Activated T-helper 17 cell treated with anti-CD3 and anti-CD28 coated beads, Interleukin-2, amount 50 U/mL, for 72 hours (primary cell): Measurements from ENCODE around the gene COX5B. TPM values are rescaled to one million over a fixed set of nuclear protein-coding genes. Genes with fewer than 3 reads are reported as not detected.
"Not testable (repeated sequence)": the region's sequence is repeated elsewhere in the genome, so short reads cannot be mapped to it uniquely, and the experiment has no call there.

Source experiments
- ATAC-seq: fragments of 150-1000 bp; cut with Tn5 transposase; replicated peaks from 2 replicates; pipeline ENCODE4 v1.10.0; 2021; ENCODE audit warnings: mild to moderate bottlenecking, moderate library complexity
- H3K27ac Mint-ChIP-seq: one replicate; pipeline ENCODE4 v1.8.0; 2022; ENCODE audit warnings: mixed read lengths
- H3K27me3 Mint-ChIP-seq: one replicate; pipeline ENCODE4 v1.8.0; 2022; ENCODE audit warnings: mixed read lengths
- H3K36me3 Mint-ChIP-seq: one replicate; pipeline ENCODE4 v1.8.0; 2022; ENCODE audit warnings: low read depth, mild to moderate bottlenecking, mixed read lengths
- H3K4me1 Mint-ChIP-seq: one replicate; pipeline ENCODE4 v1.8.0; 2022; ENCODE audit warnings: mixed read lengths
- H3K4me3 Mint-ChIP-seq: one replicate; pipeline ENCODE4 v1.8.0; 2022; ENCODE audit warnings: mild to moderate bottlenecking, mixed read lengths
- H3K9me3 Mint-ChIP-seq: one replicate; pipeline ENCODE4 v1.8.0; 2022; ENCODE audit warnings: mixed read lengths
- total RNA-seq, 2 donors: library from RNA; stranded (reverse); gene quantifications; one replicate each; pipeline ENCODE4 v1.2.3, GENCODE V29; 2022

Gene COX5B, protein sequence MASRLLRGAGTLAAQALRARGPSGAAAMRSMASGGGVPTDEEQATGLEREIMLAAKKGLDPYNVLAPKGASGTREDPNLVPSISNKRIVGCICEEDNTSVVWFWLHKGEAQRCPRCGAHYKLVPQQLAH
- 100 to 1,000 TPM; 218 to 235 TPM for total RNA-seq

DNA sequence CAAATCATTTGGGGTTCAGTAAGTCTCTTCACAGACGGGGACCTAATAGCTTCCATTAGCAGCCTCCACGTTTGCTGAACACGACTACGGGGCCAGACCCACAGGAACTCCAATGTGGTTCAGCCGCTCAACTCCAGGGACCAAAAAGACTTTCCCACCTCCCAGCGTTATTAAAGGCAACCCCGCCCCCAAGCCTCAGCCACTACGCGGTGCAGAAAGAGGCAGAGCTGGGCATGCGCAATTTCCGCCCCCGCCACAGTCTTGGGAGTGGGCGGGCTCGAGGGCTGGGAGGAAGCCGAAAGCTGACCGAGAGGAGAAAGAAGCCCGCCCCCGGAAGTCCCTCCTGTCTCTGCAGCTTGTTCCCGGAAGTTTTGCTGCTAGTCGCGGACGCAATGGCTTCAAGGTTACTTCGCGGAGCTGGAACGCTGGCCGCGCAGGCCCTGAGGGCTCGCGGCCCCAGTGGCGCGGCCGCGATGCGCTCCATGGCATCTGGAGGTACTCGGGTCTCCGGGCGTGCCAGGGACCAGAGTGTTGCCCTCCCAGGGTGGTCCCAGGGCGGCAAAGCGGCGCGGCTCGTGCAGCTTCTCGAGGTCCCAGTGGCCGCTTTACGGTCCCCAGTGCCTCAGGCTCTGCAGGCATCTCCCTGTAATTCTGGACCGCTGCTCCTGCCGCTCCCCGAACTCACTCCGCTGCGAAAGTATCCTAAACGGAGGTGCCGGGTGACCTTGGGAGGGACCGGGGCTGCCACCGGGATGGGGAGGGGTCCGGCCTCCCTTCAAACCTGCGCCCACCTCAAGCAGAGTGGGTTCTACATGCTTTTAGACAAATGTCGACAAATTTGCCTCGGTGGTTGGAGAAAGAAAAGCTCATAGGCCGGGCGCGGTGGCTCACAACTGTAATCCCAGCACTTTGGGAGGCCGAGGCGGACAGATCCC is at the start of gene COX5B:
Gene COX5B (plus strand): TSS at position 368 of the 935 bp plus-strand sequence. CDS start 25 bp downstream, at position 393.
- Mint-ChIP-seq H3K27ac (peak within 1 kb of the TSS; percentile 94), H3K27me3 (no peaks in the 10 kb centered on the region), H3K9me3 (no peaks in the 10 kb centered on the region), H3K4me1 (peaks cover 20% of the 10 kb centered on the region), H3K36me3 (peaks cover 47% of the 10 kb centered on the region), H3K4me3 (peak within 1 kb of the TSS; percentile 92)
- ATAC-seq = peak; percentile 91

DNA sequence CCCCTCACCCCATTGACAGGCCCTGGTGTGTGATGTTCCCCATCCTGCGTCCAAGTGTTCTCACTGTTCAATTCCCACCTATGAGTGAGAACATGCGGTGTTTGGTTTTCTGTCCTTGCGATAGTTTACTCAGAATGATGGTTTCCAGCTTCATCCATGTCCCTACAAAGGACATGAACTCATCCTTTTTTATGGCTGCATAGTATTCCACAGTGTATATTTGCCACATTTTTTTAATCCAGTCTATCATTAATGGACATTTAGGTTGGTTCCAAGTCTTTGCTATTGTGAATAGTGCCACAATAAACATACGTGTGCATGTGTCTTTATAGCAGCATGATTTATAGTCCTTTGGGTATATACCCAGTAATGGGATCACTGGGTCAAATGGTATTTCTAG is 49.7 kb upstream of the COX5B start:
- H3K36me3 Mint-ChIP-seq, H3K4me1 Mint-ChIP-seq, H3K27me3 Mint-ChIP-seq, H3K27ac Mint-ChIP-seq, H3K9me3 Mint-ChIP-seq, ATAC-seq, H3K4me3 Mint-ChIP-seq: not testable (repeated sequence)

DNA sequence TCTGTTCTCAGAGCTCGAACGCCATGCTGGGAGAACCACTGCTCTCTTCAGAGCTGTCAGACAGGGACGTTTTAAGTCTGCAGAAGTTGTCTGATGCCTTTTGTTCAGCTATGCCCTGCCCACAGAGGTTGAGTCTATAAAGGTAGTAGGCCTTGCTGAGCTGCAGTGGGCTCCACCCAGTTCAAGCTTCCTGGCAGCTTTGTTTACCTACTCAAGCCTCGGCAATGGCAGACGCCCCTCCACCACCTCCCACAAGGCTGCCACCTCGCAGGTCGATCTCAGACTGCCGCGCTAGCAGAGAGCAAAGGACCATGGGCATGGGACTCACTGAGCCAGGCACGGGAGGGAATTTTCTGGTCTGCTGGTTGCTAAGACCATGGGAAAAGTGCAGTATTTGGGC is 44.3 kb upstream of the COX5B start:
- not testable (repeated sequence) for H3K4me3 Mint-ChIP-seq, ATAC-seq, H3K27ac Mint-ChIP-seq, H3K4me1 Mint-ChIP-seq, H3K9me3 Mint-ChIP-seq, H3K36me3 Mint-ChIP-seq, H3K27me3 Mint-ChIP-seq

DNA sequence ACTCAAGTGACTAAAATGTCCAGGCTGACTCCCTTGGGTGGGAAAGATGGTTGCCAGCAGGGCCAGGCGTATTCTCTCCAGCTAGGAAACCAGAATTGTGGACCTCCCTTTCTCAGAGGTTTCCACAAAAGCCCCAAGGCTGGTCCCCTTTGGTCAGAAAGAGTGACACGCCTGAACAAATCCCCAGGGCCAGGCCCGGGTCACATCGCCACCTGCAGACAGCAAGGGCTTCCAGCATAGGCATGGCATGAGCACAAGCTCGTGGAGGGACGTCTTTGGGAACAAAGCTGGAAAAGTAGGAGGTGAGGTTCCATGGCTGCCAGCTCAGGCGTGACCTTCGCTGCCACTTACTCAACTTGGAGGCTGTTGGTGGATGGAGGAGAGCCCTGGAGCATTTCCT is 40.8 kb upstream of the COX5B start:
- not testable (repeated sequence) for H3K27me3 Mint-ChIP-seq, H3K36me3 Mint-ChIP-seq, H3K27ac Mint-ChIP-seq, H3K4me3 Mint-ChIP-seq, ATAC-seq, H3K9me3 Mint-ChIP-seq, H3K4me1 Mint-ChIP-seq

DNA sequence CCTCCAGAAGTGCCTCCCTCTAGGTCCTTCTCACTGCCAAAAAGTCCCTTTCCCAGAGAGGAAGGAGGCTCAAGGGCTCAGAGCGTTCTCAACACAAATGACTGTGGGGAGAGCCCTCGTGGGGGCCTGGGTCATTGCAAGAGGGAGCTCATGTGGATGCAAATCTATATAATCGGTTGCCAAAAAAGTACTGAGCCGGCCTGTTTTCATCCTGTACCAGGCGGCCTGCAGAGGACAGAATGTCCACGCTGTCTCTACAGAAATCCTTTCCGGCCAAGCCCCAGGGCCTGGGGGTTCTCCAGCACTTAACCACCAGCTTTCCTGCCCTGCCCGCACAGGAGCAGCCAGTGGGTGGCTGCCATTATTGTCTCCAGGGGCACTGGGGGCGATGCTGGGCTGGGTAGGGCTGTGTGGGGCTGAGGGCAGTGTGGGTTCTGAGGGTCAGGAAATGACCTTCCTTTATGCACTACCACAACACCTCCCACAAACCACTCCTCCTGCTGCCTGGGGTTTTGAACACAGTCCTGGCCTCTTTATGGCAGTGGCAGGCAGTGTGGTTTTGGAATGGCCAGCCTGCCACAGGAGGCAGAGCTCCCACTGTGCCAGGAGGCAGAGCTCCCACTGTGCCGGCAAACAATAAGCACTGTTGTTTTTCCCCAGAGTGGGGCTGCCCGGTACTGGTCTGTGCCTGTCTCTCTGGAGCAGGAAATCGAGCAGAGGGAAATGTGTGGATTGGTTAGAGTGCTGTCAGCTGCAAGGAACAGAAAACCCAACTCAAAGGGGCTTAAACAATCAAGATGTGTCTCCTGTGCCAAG is 40.1 kb upstream of the COX5B start:
- H3K27me3 Mint-ChIP-seq, H3K9me3 Mint-ChIP-seq, H3K4me1 Mint-ChIP-seq, H3K4me3 Mint-ChIP-seq, H3K27ac Mint-ChIP-seq, H3K36me3 Mint-ChIP-seq: not testable (repeated sequence)
- ATAC-seq = peak; percentile 29

DNA sequence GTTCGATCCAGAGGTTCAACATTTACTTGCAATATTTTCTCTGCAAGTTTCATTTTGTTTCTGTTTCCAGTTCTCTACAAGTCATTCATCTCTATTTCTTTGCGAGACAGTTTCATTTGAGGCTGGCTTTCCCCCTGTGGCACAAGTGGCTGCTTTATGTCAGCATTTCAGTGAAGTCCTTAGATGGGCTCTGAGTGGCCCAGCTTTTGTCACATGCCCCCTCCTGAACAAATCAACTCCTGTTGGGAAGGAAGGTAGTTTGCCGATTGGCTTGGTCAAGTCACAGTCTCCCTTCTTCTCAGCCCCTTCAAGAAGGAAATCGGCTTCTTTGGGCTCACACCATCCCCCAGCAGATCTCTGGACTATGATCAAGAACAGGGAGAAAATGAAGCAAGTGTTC is 37.1 kb upstream of the COX5B start:
- H3K36me3 Mint-ChIP-seq, H3K27me3 Mint-ChIP-seq, H3K4me3 Mint-ChIP-seq, ATAC-seq, H3K9me3 Mint-ChIP-seq, H3K4me1 Mint-ChIP-seq, H3K27ac Mint-ChIP-seq: not testable (repeated sequence)

DNA sequence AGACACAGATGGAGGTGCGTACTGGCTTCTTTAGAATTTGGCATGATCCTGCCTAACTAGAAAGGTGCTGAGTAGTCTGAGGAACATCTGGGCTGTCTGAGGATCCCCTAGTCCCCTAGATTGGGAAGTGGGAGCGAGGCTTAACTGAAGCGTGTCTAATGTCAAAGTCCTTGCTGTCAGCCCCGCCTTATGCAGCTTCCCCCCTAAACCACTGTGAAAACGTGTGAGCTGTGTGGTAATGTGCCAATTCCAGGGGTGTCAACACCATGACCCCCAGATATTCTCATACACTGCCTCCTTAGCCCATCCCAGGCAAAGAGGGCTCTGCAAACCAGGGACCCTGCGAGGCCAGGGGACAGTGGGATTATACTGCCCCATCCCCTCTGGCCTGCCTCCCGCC is 34.0 kb upstream of the COX5B start:
- not testable (repeated sequence) for H3K4me1 Mint-ChIP-seq, H3K4me3 Mint-ChIP-seq, H3K27ac Mint-ChIP-seq, H3K27me3 Mint-ChIP-seq, H3K9me3 Mint-ChIP-seq, H3K36me3 Mint-ChIP-seq, ATAC-seq

DNA sequence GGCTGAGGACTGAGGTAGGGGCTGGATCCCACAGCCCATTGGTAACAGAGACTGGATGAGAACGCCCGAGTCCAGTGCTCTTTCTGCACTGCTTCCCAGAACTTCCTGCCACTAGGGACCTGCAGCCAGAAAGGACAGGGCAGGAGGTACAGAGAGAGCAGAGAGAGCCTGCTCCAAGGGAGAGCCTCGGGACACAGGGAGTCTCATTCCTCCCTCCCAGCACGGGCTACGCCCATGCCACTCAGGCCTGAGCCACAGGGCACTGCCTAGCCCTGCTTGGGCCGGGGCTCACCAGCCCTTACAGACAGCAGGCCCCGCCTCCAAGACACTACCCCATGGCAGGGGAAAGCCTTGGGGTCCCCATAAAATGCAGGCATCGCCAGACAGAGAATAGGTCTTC is 30.1 kb upstream of the COX5B start:
- H3K27ac Mint-ChIP-seq, ATAC-seq, H3K36me3 Mint-ChIP-seq, H3K9me3 Mint-ChIP-seq, H3K4me3 Mint-ChIP-seq, H3K27me3 Mint-ChIP-seq, H3K4me1 Mint-ChIP-seq: not testable (repeated sequence)

DNA sequence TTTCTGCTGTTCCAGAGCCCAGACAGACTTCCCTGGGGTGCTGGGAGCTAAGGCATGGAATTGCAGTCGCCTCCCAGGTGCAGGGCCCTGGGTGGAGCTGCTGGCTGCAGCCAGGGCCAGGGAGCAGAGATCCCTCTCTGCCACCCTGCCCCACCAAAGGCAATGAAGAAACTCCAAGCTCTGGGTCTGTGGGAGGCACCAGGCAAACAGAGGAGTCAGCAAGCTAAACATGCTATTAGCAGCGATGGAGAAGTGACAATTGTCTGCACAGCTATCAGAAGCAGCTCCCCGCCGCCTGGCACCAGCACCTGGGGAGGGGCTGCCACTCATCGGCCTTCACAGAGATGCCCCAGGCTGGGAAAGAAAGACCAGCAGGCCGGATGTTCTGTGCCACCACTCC is 28.0 kb upstream of the COX5B start:
- Mint-ChIP-seq H3K27me3 (no peaks in the 10 kb centered on the region), H3K36me3 (no peaks in the 10 kb centered on the region), H3K4me1 (no peaks in the 10 kb centered on the region), H3K4me3 (no peak overlapping the region), H3K9me3 (no peaks in the 10 kb centered on the region), H3K27ac (no peak overlapping the region)
- no peak for ATAC-seq

DNA sequence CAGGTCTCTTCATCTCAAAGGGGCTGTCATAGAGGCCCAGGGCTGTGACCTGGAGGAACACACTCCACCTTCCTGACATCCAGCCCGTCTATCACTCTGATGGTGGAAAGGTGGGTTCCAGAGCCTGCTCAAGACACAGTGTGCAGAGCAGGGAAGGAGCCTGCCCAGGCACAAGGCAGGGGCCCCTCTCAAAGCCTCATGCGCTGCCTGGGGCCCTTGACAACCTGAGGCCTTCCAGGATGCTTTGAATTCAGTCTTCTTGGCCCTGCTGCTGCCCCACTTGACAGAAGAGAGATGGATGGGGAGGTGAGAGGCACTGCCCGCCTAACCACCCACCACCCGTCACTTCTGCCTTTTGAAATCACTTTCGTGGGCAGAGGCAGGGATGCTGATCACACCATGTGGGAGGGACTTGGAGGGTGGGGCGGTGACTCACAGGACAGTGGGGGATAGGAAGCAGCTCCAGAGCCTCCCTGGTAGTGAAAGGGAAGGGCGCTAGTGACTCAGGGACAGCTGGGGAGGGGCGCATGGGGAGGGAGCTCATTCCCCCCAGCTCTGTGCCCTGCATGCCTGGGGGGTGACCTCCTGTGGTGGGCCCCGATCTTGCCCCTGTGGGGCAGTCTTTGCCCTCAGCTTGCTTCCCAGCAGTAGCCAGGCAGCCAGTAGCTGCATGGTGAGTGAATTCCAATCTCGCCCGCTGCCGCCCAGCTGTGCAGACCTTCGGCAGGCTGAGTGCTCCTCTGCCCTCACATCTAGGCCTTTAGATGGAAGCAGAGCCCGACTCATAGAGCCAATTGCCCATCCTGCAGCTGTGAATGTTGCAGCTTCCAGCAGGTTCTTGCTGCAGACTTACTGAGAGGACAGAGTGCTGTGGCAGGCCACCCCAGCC is 26.7 kb upstream of the COX5B start:
- H3K4me1 Mint-ChIP-seq, H3K36me3 Mint-ChIP-seq, H3K27ac Mint-ChIP-seq, H3K9me3 Mint-ChIP-seq, H3K4me3 Mint-ChIP-seq, H3K27me3 Mint-ChIP-seq: not testable (repeated sequence)
- ATAC-seq = peak; percentile 96

DNA sequence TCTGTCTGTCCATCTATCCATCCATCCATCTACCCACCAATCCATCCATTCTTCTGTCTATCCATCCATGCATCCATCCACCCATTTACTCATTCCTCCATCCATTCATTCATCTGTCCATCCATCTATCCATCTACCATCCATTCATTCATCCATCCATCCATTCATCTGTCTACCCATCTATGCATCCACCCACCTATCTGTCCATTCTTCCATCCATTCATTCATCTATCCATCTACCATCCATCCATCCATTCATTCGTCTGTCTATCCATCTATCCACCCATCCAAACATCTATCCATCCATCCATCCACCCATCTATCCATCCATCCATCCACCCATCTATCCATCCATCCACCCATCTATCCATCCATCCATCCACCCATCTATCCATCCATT is 25.4 kb upstream of the COX5B start:
- H3K4me1 Mint-ChIP-seq, H3K4me3 Mint-ChIP-seq, H3K9me3 Mint-ChIP-seq, H3K36me3 Mint-ChIP-seq, ATAC-seq, H3K27ac Mint-ChIP-seq, H3K27me3 Mint-ChIP-seq: not testable (repeated sequence)

DNA sequence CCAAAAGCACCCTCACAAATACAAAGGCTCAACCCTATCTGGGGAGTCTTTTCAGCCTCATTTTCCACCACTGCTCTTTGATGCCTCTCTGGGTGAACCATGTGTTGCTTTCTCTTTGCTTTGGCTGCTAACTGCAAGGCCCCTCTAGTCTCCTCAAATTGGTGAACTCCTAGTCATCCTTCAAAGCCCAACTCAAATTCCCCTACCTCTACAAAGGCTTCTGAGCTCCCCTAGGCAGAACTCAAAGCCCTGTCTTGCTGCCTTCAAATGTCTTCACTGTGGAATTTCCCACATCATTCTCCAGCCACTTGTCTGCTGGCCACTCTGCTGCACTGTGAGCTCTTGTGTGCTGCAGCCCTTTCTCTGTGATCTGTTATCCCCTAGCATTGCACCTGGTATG is 22.9 kb upstream of the COX5B start:
- not testable (repeated sequence) for H3K9me3 Mint-ChIP-seq, H3K27ac Mint-ChIP-seq, H3K4me3 Mint-ChIP-seq, ATAC-seq, H3K4me1 Mint-ChIP-seq, H3K27me3 Mint-ChIP-seq, H3K36me3 Mint-ChIP-seq

DNA sequence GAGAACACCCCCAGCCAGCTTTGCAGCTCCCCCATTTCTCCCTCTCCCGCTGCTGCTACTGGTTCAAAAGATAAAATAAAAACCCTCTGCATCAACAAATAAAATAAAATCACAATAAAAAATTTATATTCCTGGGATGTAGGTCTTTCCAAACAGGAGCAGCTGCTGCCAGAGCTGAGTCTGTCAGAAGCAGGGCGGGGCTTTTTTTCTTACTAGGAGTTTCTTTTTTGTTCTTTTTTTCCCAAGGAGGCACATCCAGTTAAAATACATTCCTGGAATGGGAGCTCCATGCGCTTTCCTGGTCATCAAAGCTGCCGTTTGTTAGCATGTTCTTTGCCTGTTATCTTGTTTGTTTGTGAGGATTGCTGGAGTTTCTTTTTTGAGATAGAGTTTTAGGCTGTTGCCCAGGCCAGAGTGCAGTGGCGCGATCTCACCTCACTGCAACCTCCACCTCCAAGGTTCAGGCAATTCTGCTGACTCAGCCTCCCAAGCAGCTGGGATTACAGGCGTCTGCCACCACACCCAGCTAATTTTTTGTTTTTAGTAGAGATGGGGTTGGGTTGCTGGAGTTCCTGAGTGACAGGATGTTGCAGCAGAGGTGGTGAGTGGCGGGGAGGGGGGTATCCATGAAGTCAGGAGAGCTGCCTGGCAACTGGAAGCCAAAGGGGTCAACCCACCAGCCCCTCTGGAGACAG is 20.4 kb upstream of the COX5B start:
- not testable (repeated sequence) for H3K4me1 Mint-ChIP-seq, H3K27ac Mint-ChIP-seq, H3K36me3 Mint-ChIP-seq, H3K27me3 Mint-ChIP-seq, H3K9me3 Mint-ChIP-seq, ATAC-seq, H3K4me3 Mint-ChIP-seq

DNA sequence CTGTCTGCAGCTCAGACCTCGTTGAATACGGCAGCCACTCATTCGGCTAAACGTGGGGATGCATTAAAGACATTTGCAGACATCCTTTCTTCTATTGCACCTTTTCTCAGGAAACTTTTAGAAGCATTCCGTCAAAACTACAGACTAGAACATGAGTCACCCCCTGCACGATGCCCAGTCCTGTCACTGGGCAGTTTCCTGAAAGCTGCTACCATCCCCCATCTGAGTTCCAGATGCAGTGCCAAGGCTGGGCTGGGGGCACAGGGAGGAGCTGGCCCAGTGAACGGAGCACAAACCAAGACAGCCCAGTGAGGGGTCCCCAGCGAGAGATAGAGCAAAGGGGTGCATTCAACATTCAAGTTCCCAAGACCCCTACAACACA is 19.8 kb upstream of the COX5B start:
- H3K36me3 Mint-ChIP-seq, H3K9me3 Mint-ChIP-seq, H3K4me3 Mint-ChIP-seq, H3K27ac Mint-ChIP-seq, ATAC-seq, H3K4me1 Mint-ChIP-seq, H3K27me3 Mint-ChIP-seq: not testable (repeated sequence)
